HCT116 (cell line): ENCODE measurements around the gene STX12. TPM values are rescaled to one million over a fixed set of nuclear protein-coding genes. Genes with fewer than 3 reads are reported as not detected.

Source experiments
- ATAC-seq: fragments of 200-7000 bp; cut with Tn5 transposase; 2 replicates; pipeline ENCODE4 v1.9.1; 2020; ENCODE audit warnings: mild to moderate bottlenecking, moderate library complexity
- BruUV-seq: library from RNA; stranded (reverse); fragments of 400-500 nt; replicated peaks from 2 replicates; lab custom pipeline; 2021; lab: Mats Ljungman, UMichigan
- CTCF ChIA-PET: fragments of 300-600 bp; sonication (Branson Sonifier 250); formaldehyde crosslinking; loops from one replicate; lab custom pipeline; 2021; ENCODE audit warnings: antibody characterized with exemption; lab: Charles Lee
- POLR2A ChIA-PET: fragments of 300-600, 350-600 bp; sonication (Branson Sonifier 250); formaldehyde crosslinking; loops from one replicate; lab custom pipeline; 2021; ENCODE audit warnings: antibody characterized with exemption; lab: Charles Lee
- RAD21 ChIA-PET, 2 experiments: fragments of 300-600 bp; sonication (Branson Sonifier 250); formaldehyde crosslinking; loops; one replicate each; lab custom pipeline; 2023; ENCODE audit warnings: low total read pairs in 2 of 2; ENCODE audit not compliant: uncharacterized antibody in 2 of 2, unreplicated experiment in 2 of 2, low non-redundant PET in 1 of 2; lab: Charles Lee
- DNase-seq: peaks from one replicate; pipeline ENCODE4 v3.0.0-alpha.2; 2010; ENCODE audit warnings: low read depth, low spot score
- H2AFZ ChIP-seq: fragments of 200-600 bp; shearing (Covaris generic), sonication (generic); 2 replicates; pipeline ENCODE4 v1.6.1; 2017; ENCODE audit warnings: low read depth, mixed run types, mixed read lengths, antibody characterized with exemption, low read length; ENCODE audit not compliant: poor library complexity, severe bottlenecking
- H3K27ac ChIP-seq: 2 replicates; pipeline ENCODE4 v1.5.1; 2012; ENCODE audit warnings: low read depth, low read length
- H3K27me3 ChIP-seq: fragments of 200-600 bp; sonication (generic); 2 replicates; pipeline ENCODE4 v1.6.1; 2016; ENCODE audit warnings: mixed run types, low read length, mixed read lengths; ENCODE audit not compliant: insufficient read depth
- H3K36me3 ChIP-seq, 2 experiments: fragments of 200-500 bp in 1 of 2; fragments of 200-600 bp in 1 of 2; sonication (Bioruptor generic) in 1 of 2; sonication (generic) in 1 of 2; 2 replicates each; pipeline versions ENCODE4 v1.5.1 to v1.6.1; 2014 to 2016; ENCODE audit warnings: low read length in 2 of 2, inconsistent platforms in 1 of 2, mixed read lengths in 1 of 2, mixed run types in 1 of 2; ENCODE audit not compliant: insufficient read depth in 2 of 2, control insufficient read depth in 1 of 2
- H3K4me1 ChIP-seq, 2 experiments: fragments of 200-600 bp in 1 of 2; sonication (generic) in 1 of 2; 2 replicates each; pipeline versions ENCODE4 v1.5.1 to v1.6.1; 2012 to 2017; ENCODE audit warnings: low read length in 2 of 2, inconsistent platforms in 1 of 2, mild to moderate bottlenecking in 1 of 2, mixed read lengths in 1 of 2, mixed run types in 1 of 2, moderate library complexity in 1 of 2; ENCODE audit not compliant: insufficient read depth in 2 of 2, control insufficient read depth in 1 of 2
- H3K4me2 ChIP-seq: fragments of 200-600 bp; sonication (generic); 2 replicates; pipeline ENCODE4 v1.6.1; 2017; ENCODE audit warnings: mixed run types, low read length, mixed read lengths
- H3K4me3 ChIP-seq, 2 experiments: fragments of 200-600 bp in 1 of 2; sonication (generic) in 1 of 2; replicated peaks in 1 of 2; 2 replicates each; pipeline ENCODE4 v1.5.1; 2011 to 2016; ENCODE audit warnings: low read length in 2 of 2, control low read depth in 1 of 2, low read depth in 1 of 2, mild to moderate bottlenecking in 1 of 2, mixed read lengths in 1 of 2, mixed run types in 1 of 2
- H3K79me2 ChIP-seq: fragments of 200-600 bp; sonication (generic); 2 replicates; pipeline ENCODE4 v1.6.1; 2017; ENCODE audit warnings: mild to moderate bottlenecking, mixed run types, low read length, moderate library complexity, mixed read lengths; ENCODE audit not compliant: insufficient read depth
- H3K9ac ChIP-seq: fragments of 200-600 bp; sonication (generic); 2 replicates; pipeline ENCODE4 v1.6.1; 2016; ENCODE audit warnings: low read length, mixed read lengths
- H3K9me2 ChIP-seq: fragments of 200-600 bp; sonication (generic), shearing (Covaris generic); 2 replicates; pipeline ENCODE4 v1.6.1; 2017; ENCODE audit warnings: mixed run types, mild to moderate bottlenecking, moderate library complexity; ENCODE audit not compliant: insufficient read depth
- H3K9me3 ChIP-seq, 2 experiments: fragments of 200-500 bp in 1 of 2; fragments of 200-600 bp in 1 of 2; sonication (Bioruptor generic) in 1 of 2; sonication (generic) in 1 of 2; 2 replicates each; pipeline ENCODE4 v1.6.1; 2014 to 2017; ENCODE audit warnings: low read length in 2 of 2, mixed read lengths in 2 of 2, inconsistent platforms in 1 of 2, low read depth in 1 of 2, mild to moderate bottlenecking in 1 of 2, mixed run types in 1 of 2, moderate library complexity in 1 of 2; ENCODE audit not compliant: control insufficient read depth in 1 of 2, insufficient read depth in 1 of 2
- H4K20me1 ChIP-seq: fragments of 200-600 bp; sonication (generic), shearing (Covaris generic); 2 replicates; pipeline ENCODE4 v1.6.1; 2017; ENCODE audit warnings: mixed run types, mild to moderate bottlenecking, moderate library complexity; ENCODE audit not compliant: insufficient read depth
- ATF3 ChIP-seq: IDR thresholded peaks from 2 replicates; pipeline ENCODE4 v1.6.1; 2012
- CBX3 ChIP-seq: IDR thresholded peaks from 2 replicates; pipeline ENCODE4 v1.6.1; 2012; ENCODE audit warnings: low read depth
- ELF1 ChIP-seq: IDR thresholded peaks from 2 replicates; pipeline ENCODE4 v1.6.1; 2012; ENCODE audit warnings: low read depth, borderline replicate concordance
- FOSL1 ChIP-seq: IDR thresholded peaks from 2 replicates; pipeline ENCODE4 v1.6.1; 2012; ENCODE audit warnings: low read depth
- POLR2A ChIP-seq: IDR thresholded peaks from 2 replicates; pipeline ENCODE4 v1.7.0; 2011; ENCODE audit warnings: borderline replicate concordance; ENCODE audit not compliant: insufficient read depth, insufficient read length; ENCODE audit errors: extremely low read depth
- SIN3A ChIP-seq: IDR thresholded peaks from 2 replicates; pipeline ENCODE4 v1.6.1; 2012; ENCODE audit warnings: low read depth
- TCF7L2 ChIP-seq: IDR thresholded peaks from 2 replicates; pipeline ENCODE4 v1.7.0; 2011; ENCODE audit warnings: borderline replicate concordance, inconsistent platforms; ENCODE audit not compliant: insufficient read depth, insufficient read length; ENCODE audit errors: extremely low read depth
- YY1 ChIP-seq: IDR thresholded peaks from 2 replicates; pipeline ENCODE4 v1.6.1; 2011; ENCODE audit warnings: low read length, low read depth, moderate library complexity, mild to moderate bottlenecking; ENCODE audit not compliant: insufficient replicate concordance; ENCODE audit errors: extremely low read depth
- intact Hi-C: fragments of 100-400 bp; cut with micrococcal nuclease; formaldehyde crosslinking; loops from 2 replicates; pipeline ENCODE4 v1.10.0; 2022
- total RNA-seq: library from RNA; stranded (reverse); gene quantifications from one replicate; pipeline ENCODE4 v1.2.1, GENCODE V29; 2021; ENCODE audit not compliant: unreplicated experiment
- TF ChIP-seq, protein P1 (sequence below): IDR thresholded peaks from 2 replicates; pipeline ENCODE4 v1.6.1; 2012; ENCODE audit warnings: low read depth
- TF ChIP-seq, protein P2 (sequence below): IDR thresholded peaks from 2 replicates; pipeline ENCODE4 v1.6.1; 2012

STX12 gene
- total RNA-seq, 1 experiment from 2014 or later: 27.6 TPM

- TF ChIP-seq, protein P1, sequence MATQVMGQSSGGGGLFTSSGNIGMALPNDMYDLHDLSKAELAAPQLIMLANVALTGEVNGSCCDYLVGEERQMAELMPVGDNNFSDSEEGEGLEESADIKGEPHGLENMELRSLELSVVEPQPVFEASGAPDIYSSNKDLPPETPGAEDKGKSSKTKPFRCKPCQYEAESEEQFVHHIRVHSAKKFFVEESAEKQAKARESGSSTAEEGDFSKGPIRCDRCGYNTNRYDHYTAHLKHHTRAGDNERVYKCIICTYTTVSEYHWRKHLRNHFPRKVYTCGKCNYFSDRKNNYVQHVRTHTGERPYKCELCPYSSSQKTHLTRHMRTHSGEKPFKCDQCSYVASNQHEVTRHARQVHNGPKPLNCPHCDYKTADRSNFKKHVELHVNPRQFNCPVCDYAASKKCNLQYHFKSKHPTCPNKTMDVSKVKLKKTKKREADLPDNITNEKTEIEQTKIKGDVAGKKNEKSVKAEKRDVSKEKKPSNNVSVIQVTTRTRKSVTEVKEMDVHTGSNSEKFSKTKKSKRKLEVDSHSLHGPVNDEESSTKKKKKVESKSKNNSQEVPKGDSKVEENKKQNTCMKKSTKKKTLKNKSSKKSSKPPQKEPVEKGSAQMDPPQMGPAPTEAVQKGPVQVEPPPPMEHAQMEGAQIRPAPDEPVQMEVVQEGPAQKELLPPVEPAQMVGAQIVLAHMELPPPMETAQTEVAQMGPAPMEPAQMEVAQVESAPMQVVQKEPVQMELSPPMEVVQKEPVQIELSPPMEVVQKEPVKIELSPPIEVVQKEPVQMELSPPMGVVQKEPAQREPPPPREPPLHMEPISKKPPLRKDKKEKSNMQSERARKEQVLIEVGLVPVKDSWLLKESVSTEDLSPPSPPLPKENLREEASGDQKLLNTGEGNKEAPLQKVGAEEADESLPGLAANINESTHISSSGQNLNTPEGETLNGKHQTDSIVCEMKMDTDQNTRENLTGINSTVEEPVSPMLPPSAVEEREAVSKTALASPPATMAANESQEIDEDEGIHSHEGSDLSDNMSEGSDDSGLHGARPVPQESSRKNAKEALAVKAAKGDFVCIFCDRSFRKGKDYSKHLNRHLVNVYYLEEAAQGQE: no peak
- TF ChIP-seq ATF3: no peak
These were observed 57.8 kb downstream of the STX12 start, which contains the start of gene PPP1R8 (continued) for GRCh38 chr1:27830621-27831440.

DNA sequence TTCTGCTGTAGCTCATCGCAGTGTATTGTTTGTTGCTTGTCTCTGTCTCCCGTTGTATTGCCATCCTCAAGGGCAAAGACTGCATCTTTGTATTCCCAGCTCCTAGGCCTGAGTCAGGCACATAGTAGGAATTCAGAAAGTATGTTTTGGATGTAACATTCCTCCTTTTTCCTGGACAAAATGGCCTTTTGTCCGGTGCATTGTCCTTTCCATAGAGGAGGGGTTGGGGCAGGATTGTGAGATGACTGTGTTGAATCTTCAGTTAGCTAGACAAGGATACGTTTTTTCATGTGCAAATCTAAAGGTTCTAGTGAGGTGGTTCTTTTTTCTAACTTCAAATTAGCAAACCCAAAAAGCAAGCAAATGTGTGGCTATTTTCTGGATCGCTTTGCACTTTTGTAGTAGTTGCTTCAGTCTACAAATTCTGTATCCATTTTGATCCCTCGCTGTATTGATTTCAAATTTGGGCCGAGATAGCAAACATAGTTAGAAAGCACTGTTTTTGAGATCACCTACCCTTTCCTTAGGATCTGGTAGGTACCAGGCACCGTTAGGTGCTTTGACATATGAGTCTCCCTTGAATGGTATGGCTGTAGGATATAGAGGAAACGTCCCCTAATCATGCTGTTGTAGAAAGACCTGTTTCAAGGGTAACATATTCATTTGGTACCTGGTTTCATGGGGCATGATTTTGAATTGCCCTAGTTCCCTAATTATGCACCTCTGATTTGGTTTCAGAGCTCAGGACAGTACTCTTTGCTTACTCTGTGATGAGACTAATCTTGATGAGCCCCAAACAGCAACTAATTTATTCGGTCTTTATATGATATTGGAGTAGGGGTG is 58.8 kb downstream of the STX12 start:
- peaks cover 11 to 33% of the 10 kb centered on the region in 2 experiments for H3K36me3 ChIP-seq
- no peaks in the 10 kb centered on the region for H3K9me2 ChIP-seq
- H3K79me2 ChIP-seq: peaks cover 60% of the 10 kb centered on the region
- peak; percentile 7 for DNase-seq
- H3K9me3 ChIP-seq: peaks cover 0 to 6% of the 10 kb centered on the region in 2 experiments; a peak in 1 of 4 replicates
- ATAC-seq: no peak
- ChIA-PET CTCF (no interaction called here), RAD21 (no interaction called here), POLR2A (interaction anchor here (1.5 to 1.9 kb wide), 3 partner anchors 59 to 160 kb away, joined by 5 to 7 read pairs (median 6); partner anchors contain the start of genes FAM76A, IFI6 and STX12)
- intact Hi-C loops: loop anchor here (5.0 kb wide), 1 partner anchor 159 kb away; the partner anchor contains the start of gene IFI6
- H3K4me1 ChIP-seq: peaks cover 7 to 21% of the 10 kb centered on the region in 2 experiments
- H3K4me3 ChIP-seq: peak overlapping the region; percentile 94 to 97
- H3K4me2 ChIP-seq: peak overlapping the region; percentile 79
- H2AFZ ChIP-seq: no peak overlapping the region
- no peaks in the 10 kb centered on the region; the same call in 1 of the 2 replicates for H4K20me1 ChIP-seq
- no TSS peak for BruUV-seq
- H3K27ac ChIP-seq: peak overlapping the region; percentile 73
- no peaks in the 10 kb centered on the region for H3K27me3 ChIP-seq
- peak overlapping the region; percentile 97 for H3K9ac ChIP-seq
- no peak for TF ChIP-seq FOSL1
- TF ChIP-seq, protein P1: no peak
- no peak for TF ChIP-seq TCF7L2
- TF ChIP-seq, protein P2, sequence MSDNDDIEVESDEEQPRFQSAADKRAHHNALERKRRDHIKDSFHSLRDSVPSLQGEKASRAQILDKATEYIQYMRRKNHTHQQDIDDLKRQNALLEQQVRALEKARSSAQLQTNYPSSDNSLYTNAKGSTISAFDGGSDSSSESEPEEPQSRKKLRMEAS: 0 out of 2 replicates have a peak, but pooled peaks have one; percentile 12
- TF ChIP-seq SIN3A: 0 out of 2 replicates have a peak, but pooled peaks have one; percentile 16
- TF ChIP-seq POLR2A: no peak
- 0 out of 2 replicates have a peak, but pooled peaks have one; percentile 46 for TF ChIP-seq CBX3
- TF ChIP-seq YY1: no peak
- no peak for TF ChIP-seq ELF1
